GM20000 (cell line): ENCODE data around the gene DCTN2.

Experiments used
- DNase-seq: peaks from one replicate; pipeline ENCODE4 v3.0.0; 2012; ENCODE audit warnings: low spot score
- TF ChIP-seq, protein P1 (sequence below): IDR thresholded peaks from 2 replicates; pipeline ENCODE4 v1.5.1; 2012; ENCODE audit warnings: mild to moderate bottlenecking, control low read depth; ENCODE audit errors: extremely low read depth, missing control alignments

DCTN2 gene

DNA sequence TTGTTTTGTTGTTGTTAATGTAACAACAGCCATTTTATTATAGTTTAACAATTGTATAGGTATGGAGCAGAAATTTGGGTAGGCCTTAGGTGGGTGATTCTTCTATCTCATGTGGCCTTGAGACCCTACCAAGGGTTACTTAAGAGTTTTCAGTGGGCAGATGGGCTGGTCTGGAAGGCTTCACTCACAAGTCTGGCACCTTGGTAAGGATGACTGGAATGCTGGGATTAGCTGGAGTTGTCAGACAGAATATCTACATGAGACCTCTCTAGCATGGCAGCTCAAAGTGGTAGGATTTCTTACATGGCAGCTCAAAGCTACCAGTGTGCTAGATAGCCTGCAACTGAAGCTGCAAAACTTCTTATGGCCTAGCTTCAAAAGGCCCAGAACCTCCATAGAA is 61.3 kb downstream of the DCTN2 start:
- TF ChIP-seq, protein P1, sequence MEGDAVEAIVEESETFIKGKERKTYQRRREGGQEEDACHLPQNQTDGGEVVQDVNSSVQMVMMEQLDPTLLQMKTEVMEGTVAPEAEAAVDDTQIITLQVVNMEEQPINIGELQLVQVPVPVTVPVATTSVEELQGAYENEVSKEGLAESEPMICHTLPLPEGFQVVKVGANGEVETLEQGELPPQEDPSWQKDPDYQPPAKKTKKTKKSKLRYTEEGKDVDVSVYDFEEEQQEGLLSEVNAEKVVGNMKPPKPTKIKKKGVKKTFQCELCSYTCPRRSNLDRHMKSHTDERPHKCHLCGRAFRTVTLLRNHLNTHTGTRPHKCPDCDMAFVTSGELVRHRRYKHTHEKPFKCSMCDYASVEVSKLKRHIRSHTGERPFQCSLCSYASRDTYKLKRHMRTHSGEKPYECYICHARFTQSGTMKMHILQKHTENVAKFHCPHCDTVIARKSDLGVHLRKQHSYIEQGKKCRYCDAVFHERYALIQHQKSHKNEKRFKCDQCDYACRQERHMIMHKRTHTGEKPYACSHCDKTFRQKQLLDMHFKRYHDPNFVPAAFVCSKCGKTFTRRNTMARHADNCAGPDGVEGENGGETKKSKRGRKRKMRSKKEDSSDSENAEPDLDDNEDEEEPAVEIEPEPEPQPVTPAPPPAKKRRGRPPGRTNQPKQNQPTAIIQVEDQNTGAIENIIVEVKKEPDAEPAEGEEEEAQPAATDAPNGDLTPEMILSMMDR, result no peak
- no peak for DNase-seq

DNA sequence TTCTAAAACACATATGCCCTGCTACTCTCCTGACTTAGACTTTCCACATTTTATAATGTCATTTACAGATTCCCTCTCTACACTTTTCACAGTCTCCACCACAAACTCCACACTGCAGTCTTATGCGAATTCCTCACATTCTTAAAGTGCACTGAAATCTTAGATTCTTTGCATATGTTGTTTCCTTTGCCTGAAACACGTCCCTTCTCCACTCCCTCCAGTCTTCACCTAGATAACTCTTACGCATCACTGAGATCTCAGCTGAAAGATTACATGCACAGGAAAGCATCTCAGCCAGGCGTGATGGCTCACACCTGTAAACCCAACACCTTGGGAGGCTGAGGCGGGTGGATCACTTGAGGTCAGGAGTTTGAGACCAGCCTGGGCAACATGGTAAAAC is 63.5 kb downstream of the DCTN2 start:
- no peak for DNase-seq
- TF ChIP-seq, protein P1, result no peak

GRCh38 chr12:57481671-57482070 is 65.3 kb downstream of the DCTN2 start:
- TF ChIP-seq, protein P1, result no peak
- no peak for DNase-seq
